Measurements from ENCODE around the gene FGF1. TPM values are rescaled to one million over a fixed set of nuclear protein-coding genes. Genes with fewer than 3 reads are reported as not detected.

FGF1 gene
- total and polyA plus RNA-seq, 10 donors, result 0.32 to 12.9 (median 2.6) TPM

- H3K4me3 ChIP-seq, result no peak overlapping the region
- 81 to 94% (median 89%) methylated on average over 7 of the region's 7 CpGs for WGBS, 5 donors
- H3K27me3 ChIP-seq (replicated peaks in 1 of 7), result peaks cover 0 to 15% (median 0%) of the 10 kb centered on the region in 7 donors
- H3K9me3 ChIP-seq, result no peaks in the 10 kb centered on the region
- DNase-seq, result no peak
- TF ChIP-seq POLR2AphosphoS5 (IDR thresholded peaks at IDR 0.05), result no peak
- TF ChIP-seq CTCF (IDR thresholded peaks at IDR 0.05 in 8 of 11, conservative IDR thresholded peaks at IDR 0.05 in 3 of 11), result no peak
- TF ChIP-seq POLR2A (IDR thresholded peaks at IDR 0.05), result no peak
- no peaks in the 10 kb centered on the region for H3K4me1 ChIP-seq
- intact Hi-C loops (cut with DNase I; ENCODE audit: low total_unique reads), result no loop called here
- H3K36me3 ChIP-seq, result no peaks in the 10 kb centered on the region
- no peak overlapping the region for H3K27ac ChIP-seq
Observed at GRCh38 chr5:142561486-142562097, 124.3 kb downstream of the FGF1 start.

GRCh38 chr5:142561029-142561428 is 124.9 kb downstream of the FGF1 start:
- TF ChIP-seq CTCF (IDR thresholded peaks at IDR 0.05 in 8 of 11, conservative IDR thresholded peaks at IDR 0.05 in 3 of 11), result no peak
- no peak for TF ChIP-seq POLR2AphosphoS5 (IDR thresholded peaks at IDR 0.05)
- no peak for TF ChIP-seq POLR2A (IDR thresholded peaks at IDR 0.05)
- no peak overlapping the region for H3K4me3 ChIP-seq
- WGBS, 5 donors, result 66 to 96% (median 82%) methylated on average over 2 of the region's 2 CpGs
- H3K27me3 ChIP-seq (replicated peaks in 1 of 7), result peaks cover 0 to 15% (median 0%) of the 10 kb centered on the region in 7 donors
- H3K4me1 ChIP-seq, result no peaks in the 10 kb centered on the region
- intact Hi-C loops (cut with DNase I; ENCODE audit: low total_unique reads), result no loop called here
- no peak for DNase-seq
- no peak overlapping the region for H3K27ac ChIP-seq
- H3K9me3 ChIP-seq, result no peaks in the 10 kb centered on the region
- no peaks in the 10 kb centered on the region for H3K36me3 ChIP-seq

GRCh38 chr5:142552107-142552506 is 133.8 kb downstream of the FGF1 start:
- Histone ChIP-seq H3K27ac (peak overlapping the region in 1 of 8 donors; percentile 9), H3K4me3 (peak overlapping the region in 1 of 8 donors; percentile 23)

More at GRCh38 chr5:142552107-142552506, 133.8 kb downstream of the FGF1 start:
- peaks cover 3 to 23% (median 11%) of the 10 kb centered on the region in 6 donors for H3K4me1 ChIP-seq
- intact Hi-C loops (cut with DNase I; ENCODE audit: low total_unique reads), result no loop called here
- DNase-seq, result no peak
- H3K27me3 ChIP-seq (replicated peaks in 1 of 7), result peaks cover 0 to 52% (median 10%) of the 10 kb centered on the region in 7 donors
- H3K9me3 ChIP-seq, result no peaks in the 10 kb centered on the region
- TF ChIP-seq POLR2A (IDR thresholded peaks at IDR 0.05) (no peak), POLR2AphosphoS5 (IDR thresholded peaks at IDR 0.05) (no peak), CTCF (IDR thresholded peaks at IDR 0.05 in 8 of 11, conservative IDR thresholded peaks at IDR 0.05 in 3 of 11) (no peak)
- 52 to 67% (median 60%) methylated on average over 6 of the region's 6 CpGs for WGBS, 5 donors
- no peaks in the 10 kb centered on the region for H3K36me3 ChIP-seq
